Thyroid gland (tissue), 4 donors: Measurements from ENCODE around the gene ADAMTSL2.

Experiments used
- CTCF ChIP-seq, 6 experiments: fragments of 200-600 bp in 3 of 6; fragments of 450-650 bp in 3 of 6; sonication (generic) in 3 of 6; IDR thresholded peaks; one replicate each; pipeline ENCODE4 v1.5.1; 2016 to 2019; ENCODE audit warnings: antibody characterized with exemption in 6 of 6, mild to moderate bottlenecking in 2 of 6, inconsistent platforms in 1 of 6, moderate library complexity in 1 of 6
- POLR2A ChIP-seq, 2 donors: fragments of 450-650 bp; IDR thresholded peaks; one replicate each; pipeline ENCODE4 v1.6.1; 2017; ENCODE audit warnings: antibody characterized with exemption in 2 of 2, mild to moderate bottlenecking in 2 of 2, moderate library complexity in 1 of 2

- TF ChIP-seq POLR2A (IDR thresholded peaks at IDR 0.05) (no peak), CTCF (IDR thresholded peaks at IDR 0.05) (no peak)
Measured at GRCh38 chr9:133487331-133487725, 47.2 kb upstream of the ADAMTSL2 start.
